ENCODE results near the gene ZNF438.

The ZNF438 gene

DNA sequence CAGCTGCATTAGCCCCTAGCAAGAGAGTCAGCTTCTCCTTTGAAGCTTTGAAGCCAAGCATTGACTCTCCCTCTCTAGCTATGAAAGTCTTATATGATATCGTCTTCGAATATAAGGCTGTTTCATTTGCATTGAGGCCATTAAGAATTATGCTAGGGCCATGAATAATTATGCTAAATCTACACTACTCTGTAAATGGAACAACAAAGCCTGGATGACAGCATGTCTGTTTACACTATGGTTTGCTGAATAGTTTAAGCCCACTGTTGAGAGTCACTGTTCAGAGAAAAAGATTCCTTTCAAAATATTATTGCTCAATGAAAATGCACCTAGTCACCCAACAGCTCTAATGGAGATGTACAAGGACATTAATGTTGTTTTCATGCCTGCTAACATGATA is 52.8 kb downstream of the ZNF438 start:
- no peaks in the 10 kb centered on the region for H3K36me3 ChIP-seq (ENCODE audit: insufficient read depth)
- no peak overlapping the region for H3K4me2 ChIP-seq
- no peak overlapping the region for H3K4me3 ChIP-seq (IDR thresholded peaks at IDR 0.05; ENCODE audit: insufficient read depth, low read depth, low read length)
- no peak overlapping the region for H2AFZ ChIP-seq (ENCODE audit: low read depth)
- TF ChIP-seq, protein P1, sequence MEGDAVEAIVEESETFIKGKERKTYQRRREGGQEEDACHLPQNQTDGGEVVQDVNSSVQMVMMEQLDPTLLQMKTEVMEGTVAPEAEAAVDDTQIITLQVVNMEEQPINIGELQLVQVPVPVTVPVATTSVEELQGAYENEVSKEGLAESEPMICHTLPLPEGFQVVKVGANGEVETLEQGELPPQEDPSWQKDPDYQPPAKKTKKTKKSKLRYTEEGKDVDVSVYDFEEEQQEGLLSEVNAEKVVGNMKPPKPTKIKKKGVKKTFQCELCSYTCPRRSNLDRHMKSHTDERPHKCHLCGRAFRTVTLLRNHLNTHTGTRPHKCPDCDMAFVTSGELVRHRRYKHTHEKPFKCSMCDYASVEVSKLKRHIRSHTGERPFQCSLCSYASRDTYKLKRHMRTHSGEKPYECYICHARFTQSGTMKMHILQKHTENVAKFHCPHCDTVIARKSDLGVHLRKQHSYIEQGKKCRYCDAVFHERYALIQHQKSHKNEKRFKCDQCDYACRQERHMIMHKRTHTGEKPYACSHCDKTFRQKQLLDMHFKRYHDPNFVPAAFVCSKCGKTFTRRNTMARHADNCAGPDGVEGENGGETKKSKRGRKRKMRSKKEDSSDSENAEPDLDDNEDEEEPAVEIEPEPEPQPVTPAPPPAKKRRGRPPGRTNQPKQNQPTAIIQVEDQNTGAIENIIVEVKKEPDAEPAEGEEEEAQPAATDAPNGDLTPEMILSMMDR (conservative IDR thresholded peaks at IDR 0.05; ENCODE audit: low read depth, low read length), result no peak
- H3K4me1 ChIP-seq (ENCODE audit: low read depth, poor library complexity, severe bottlenecking), result no peaks in the 10 kb centered on the region
- H3K9ac ChIP-seq, result no peak overlapping the region
- H3K79me2 ChIP-seq (ENCODE audit: insufficient read depth, low read depth), result no peaks in the 10 kb centered on the region
- H3K27ac ChIP-seq, result no peak overlapping the region
- no peaks in the 10 kb centered on the region for H4K20me1 ChIP-seq (ENCODE audit: insufficient read depth)
- H3K27me3 ChIP-seq (ENCODE audit: insufficient read depth, low read depth), result no peaks in the 10 kb centered on the region

DNA sequence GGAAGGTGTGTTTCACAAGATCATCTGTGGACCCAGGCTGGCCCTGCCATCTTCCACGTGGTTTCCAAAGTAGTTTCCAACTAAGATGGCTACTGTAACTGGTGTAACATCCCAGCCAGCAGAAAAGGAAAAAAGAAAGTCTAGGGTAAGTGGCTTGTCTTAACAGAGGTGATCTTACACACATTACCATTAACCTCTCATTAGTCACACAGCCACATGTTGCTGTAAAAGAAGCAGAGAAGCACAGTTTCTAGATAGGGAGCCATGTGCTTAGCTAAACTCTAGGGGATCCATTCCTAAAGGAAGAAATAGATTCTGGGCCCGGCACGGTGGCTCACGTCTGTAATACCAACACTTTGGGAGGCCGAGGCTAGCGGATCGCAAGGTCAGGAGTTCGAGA is 54.3 kb downstream of the ZNF438 start:
- Histone ChIP-seq H3K4me3 (IDR thresholded peaks at IDR 0.05; ENCODE audit: insufficient read depth, low read depth, low read length) (no peak overlapping the region), H3K36me3 (ENCODE audit: insufficient read depth) (no peaks in the 10 kb centered on the region), H2AFZ (ENCODE audit: low read depth) (no peak overlapping the region), H3K79me2 (ENCODE audit: insufficient read depth, low read depth) (no peaks in the 10 kb centered on the region), H3K27ac (no peak overlapping the region), H3K27me3 (ENCODE audit: insufficient read depth, low read depth) (no peaks in the 10 kb centered on the region), H3K4me2 (no peak overlapping the region), H3K9ac (no peak overlapping the region), H3K4me1 (ENCODE audit: low read depth, poor library complexity, severe bottlenecking) (no peaks in the 10 kb centered on the region), H4K20me1 (ENCODE audit: insufficient read depth) (no peaks in the 10 kb centered on the region)
- TF ChIP-seq, protein P1 (conservative IDR thresholded peaks at IDR 0.05; ENCODE audit: low read depth, low read length), result no peak

DNA sequence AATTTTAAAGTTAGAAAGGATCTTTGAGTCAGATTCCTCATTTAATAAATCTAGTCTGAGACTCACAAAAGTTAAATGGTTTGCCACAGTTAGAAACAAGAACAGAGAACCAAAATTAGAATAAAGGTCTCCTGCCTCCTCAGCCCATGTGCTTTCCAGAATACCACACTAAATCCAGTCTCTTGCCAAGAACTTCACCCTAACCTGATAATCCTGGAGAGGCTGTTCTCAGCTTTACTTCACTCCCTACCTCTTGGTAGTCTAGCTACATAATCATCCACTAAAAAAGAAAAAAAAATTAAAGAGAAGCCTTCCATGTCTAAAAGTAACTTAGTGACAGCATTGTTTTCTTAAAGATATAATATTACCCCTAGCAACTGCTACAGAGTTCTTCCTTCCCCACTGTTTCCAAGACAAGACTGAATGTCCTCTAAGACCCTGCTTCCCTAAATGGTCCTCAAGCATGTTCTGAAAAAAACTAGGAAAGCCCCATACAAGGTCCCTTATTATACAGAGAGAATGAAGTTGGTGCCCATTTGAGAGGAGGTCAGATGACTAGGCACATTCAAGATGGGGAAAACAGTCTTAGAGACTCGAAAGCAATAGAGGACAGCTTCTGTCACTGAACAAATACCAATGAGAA is 56.8 kb downstream of the ZNF438 start:
- no peak overlapping the region for H3K4me2 ChIP-seq
- no peak overlapping the region for H2AFZ ChIP-seq (ENCODE audit: low read depth)
- no peaks in the 10 kb centered on the region for H3K79me2 ChIP-seq (ENCODE audit: insufficient read depth, low read depth)
- H3K4me3 ChIP-seq (IDR thresholded peaks at IDR 0.05; ENCODE audit: insufficient read depth, low read depth, low read length), result no peak overlapping the region
- H3K4me1 ChIP-seq (ENCODE audit: low read depth, poor library complexity, severe bottlenecking), result no peaks in the 10 kb centered on the region
- H3K9ac ChIP-seq, result no peak overlapping the region
- no peaks in the 10 kb centered on the region for H3K36me3 ChIP-seq (ENCODE audit: insufficient read depth)
- H4K20me1 ChIP-seq (ENCODE audit: insufficient read depth), result no peaks in the 10 kb centered on the region
- no peaks in the 10 kb centered on the region for H3K27me3 ChIP-seq (ENCODE audit: insufficient read depth, low read depth)
- TF ChIP-seq, protein P1 (conservative IDR thresholded peaks at IDR 0.05; ENCODE audit: low read depth, low read length), result no peak
- H3K27ac ChIP-seq, result no peak overlapping the region

DNA sequence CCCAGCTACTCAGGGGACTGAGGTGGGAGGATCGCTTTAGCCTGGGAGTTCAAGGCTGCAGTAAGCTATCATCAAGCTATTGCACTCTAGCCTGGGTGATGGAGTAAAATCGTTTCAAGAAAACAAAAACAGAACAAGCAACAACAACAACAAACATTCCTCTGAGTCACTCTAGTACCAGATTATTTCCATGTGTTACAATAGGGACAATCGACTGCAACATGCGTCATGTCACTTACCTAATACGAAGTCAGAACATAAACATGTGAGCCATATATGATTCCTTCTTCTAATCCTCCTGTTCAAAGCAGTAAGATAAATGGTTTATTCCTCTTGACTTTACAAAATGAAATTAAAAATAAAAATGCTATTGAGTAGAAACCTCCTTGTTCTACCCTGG is 57.3 kb downstream of the ZNF438 start:
- Histone ChIP-seq H3K27me3 (ENCODE audit: insufficient read depth, low read depth) (no peaks in the 10 kb centered on the region), H3K4me3 (IDR thresholded peaks at IDR 0.05; ENCODE audit: insufficient read depth, low read depth, low read length) (no peak overlapping the region), H2AFZ (ENCODE audit: low read depth) (no peak overlapping the region), H3K36me3 (ENCODE audit: insufficient read depth) (no peaks in the 10 kb centered on the region), H3K9ac (no peak overlapping the region), H3K4me1 (ENCODE audit: low read depth, poor library complexity, severe bottlenecking) (no peaks in the 10 kb centered on the region), H4K20me1 (ENCODE audit: insufficient read depth) (no peaks in the 10 kb centered on the region), H3K4me2 (no peak overlapping the region), H3K79me2 (ENCODE audit: insufficient read depth, low read depth) (no peaks in the 10 kb centered on the region), H3K27ac (no peak overlapping the region)
- TF ChIP-seq, protein P1 (conservative IDR thresholded peaks at IDR 0.05; ENCODE audit: low read depth, low read length), result no peak
